ENCODE data around the gene WDR59. TPM values are rescaled to one million over a fixed set of nuclear protein-coding genes. Genes with fewer than 3 reads are reported as not detected.

The WDR59 gene
- total and polyA plus RNA-seq, 9 of the 15 experiments (the other 6 are each of a cell fraction or from before 2014, with no cell fraction given): 12.7 to 126 (median 34.7) TPM

DNA sequence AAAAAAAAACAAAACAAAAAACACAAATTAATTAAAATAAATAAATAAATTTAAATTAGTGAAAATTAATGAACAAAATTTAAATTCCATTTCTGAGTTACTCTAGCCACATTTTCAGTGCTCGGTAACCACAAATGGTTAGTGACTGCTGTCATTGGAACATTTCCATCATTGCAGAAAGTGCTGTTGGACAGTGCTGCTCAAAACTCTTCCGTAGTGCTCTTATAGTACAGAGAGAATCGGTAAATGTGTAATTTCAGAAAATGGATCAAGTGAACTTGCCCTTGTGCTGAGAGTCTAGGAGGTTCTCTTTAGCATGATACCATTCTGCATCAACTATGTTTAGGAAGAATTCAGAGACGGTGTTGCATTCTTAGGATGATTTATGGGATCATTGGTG is 37.6 kb upstream of the WDR59 start:
- Histone ChIP-seq H3K27me3 (ENCODE audit: control insufficient read depth in 2 of 2, insufficient read depth in 2 of 2, low read length in 2 of 2) (no peaks in the 10 kb centered on the region), H3K27ac (ENCODE audit: extremely low read depth, low read depth, low read length) (no peak overlapping the region), H3K36me3 (ENCODE audit: control insufficient read depth, insufficient read depth, low read length) (no peaks in the 10 kb centered on the region; the same call in 2 of the 3 replicates), H3K4me3 (no peak overlapping the region), H3K4me1 (replicated peaks in 1 of 2; ENCODE audit: control insufficient read depth in 2 of 2, insufficient read depth in 2 of 2, low read length in 2 of 2) (peaks cover 9 to 36% of the 10 kb centered on the region in 2 experiments; a peak in 4 of 5 replicates), H3K4me2 (ENCODE audit: insufficient read depth, low read length) (no peak overlapping the region), H3K9me1 (ENCODE audit: control insufficient read depth, insufficient read depth, low read length) (no peaks in the 10 kb centered on the region), H3K79me2 (ENCODE audit: control insufficient read depth, insufficient read depth, low read length) (peaks cover 87% of the 10 kb centered on the region), H3K9ac (ENCODE audit: insufficient read depth in 1 of 2, low read depth in 2 of 2, low read length in 2 of 2) (no peak overlapping the region), H3K9me3 (replicated peaks; ENCODE audit: control insufficient read depth, insufficient read depth, low read depth, low read length) (peaks cover 5% of the 10 kb centered on the region; the same call in 1 of the 2 replicates), H4K20me1 (replicated peaks; ENCODE audit: control insufficient read depth, insufficient read depth, low read length) (no peaks in the 10 kb centered on the region), H2AFZ (ENCODE audit: low read depth, low read length) (no peak overlapping the region)
- 82% methylated on average over 4 of the region's 4 CpGs for WGBS (ENCODE audit: insufficient coverage, low coverage, missing lambda C conversion rate)
- ChIA-PET POLR2A (interaction anchor here (1.0 to 1.2 kb wide), 2 partner anchors 11 to 16 kb away, joined by 4 to 5 read pairs; no protein-coding TSS in a partner anchor), CTCF (ENCODE audit: low intra/inter-chr PET ratio) (no interaction called here)
- intact Hi-C loops (cut with micrococcal nuclease) (no loop called here), in situ Hi-C loops (cut with MboI) (no loop called here)
- no TSS peak for BruUV-seq (replicated peaks)
- FAIRE-seq (no peak), DNase-seq (ENCODE audit: extremely low read depth in 1 of 4, low spot score in 3 of 4) (no peak), ATAC-seq (no peak)
- TF ChIP-seq EWSR1 (IDR thresholded peaks at IDR 0.05; ENCODE audit: borderline replicate concordance, low read depth, partially characterized antibody) (no peak), ARHGAP35 (IDR thresholded peaks at IDR 0.05; ENCODE audit: partially characterized antibody) (no peak), HMGN3 (IDR thresholded peaks at IDR 0.05; ENCODE audit: borderline replicate concordance, extremely low read depth, insufficient read length, low read depth, low read length) (no peak), BHLHE40 (IDR thresholded peaks at IDR 0.05; ENCODE audit: low read length) (no peak), ESRRB (CRISPR knock-in tag; IDR thresholded peaks at IDR 0.05; ENCODE audit: borderline replicate concordance) (no peak), C11orf30 (IDR thresholded peaks at IDR 0.05; ENCODE audit: low read depth) (no peak), GABPA (tag; conservative IDR thresholded peaks at IDR 0.05; ENCODE audit: low read depth) (no peak), ZNF121 (CRISPR knock-in tag; conservative IDR thresholded peaks at IDR 0.05) (no peak), PTTG1 (tag; IDR thresholded peaks at IDR 0.05; ENCODE audit: low read depth) (no peak), NR1H2 (CRISPR knock-in tag; IDR thresholded peaks at IDR 0.05) (no peak), SRF (CRISPR knock-in tag; IDR thresholded peaks at IDR 0.05) (no peak)
- TF ChIP-seq, protein P1, sequence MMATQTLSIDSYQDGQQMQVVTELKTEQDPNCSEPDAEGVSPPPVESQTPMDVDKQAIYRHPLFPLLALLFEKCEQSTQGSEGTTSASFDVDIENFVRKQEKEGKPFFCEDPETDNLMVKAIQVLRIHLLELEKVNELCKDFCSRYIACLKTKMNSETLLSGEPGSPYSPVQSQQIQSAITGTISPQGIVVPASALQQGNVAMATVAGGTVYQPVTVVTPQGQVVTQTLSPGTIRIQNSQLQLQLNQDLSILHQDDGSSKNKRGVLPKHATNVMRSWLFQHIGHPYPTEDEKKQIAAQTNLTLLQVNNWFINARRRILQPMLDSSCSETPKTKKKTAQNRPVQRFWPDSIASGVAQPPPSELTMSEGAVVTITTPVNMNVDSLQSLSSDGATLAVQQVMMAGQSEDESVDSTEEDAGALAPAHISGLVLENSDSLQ (IDR thresholded peaks at IDR 0.05): no peak
- TF ChIP-seq, protein P2, sequence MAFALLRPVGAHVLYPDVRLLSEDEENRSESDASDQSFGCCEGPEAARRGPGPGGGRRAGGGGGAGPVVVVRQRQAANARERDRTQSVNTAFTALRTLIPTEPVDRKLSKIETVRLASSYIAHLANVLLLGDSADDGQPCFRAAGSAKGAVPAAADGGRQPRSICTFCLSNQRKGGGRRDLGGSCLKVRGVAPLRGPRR (CRISPR knock-in tag; IDR thresholded peaks at IDR 0.05): no peak
- TF ChIP-seq, protein P3, sequence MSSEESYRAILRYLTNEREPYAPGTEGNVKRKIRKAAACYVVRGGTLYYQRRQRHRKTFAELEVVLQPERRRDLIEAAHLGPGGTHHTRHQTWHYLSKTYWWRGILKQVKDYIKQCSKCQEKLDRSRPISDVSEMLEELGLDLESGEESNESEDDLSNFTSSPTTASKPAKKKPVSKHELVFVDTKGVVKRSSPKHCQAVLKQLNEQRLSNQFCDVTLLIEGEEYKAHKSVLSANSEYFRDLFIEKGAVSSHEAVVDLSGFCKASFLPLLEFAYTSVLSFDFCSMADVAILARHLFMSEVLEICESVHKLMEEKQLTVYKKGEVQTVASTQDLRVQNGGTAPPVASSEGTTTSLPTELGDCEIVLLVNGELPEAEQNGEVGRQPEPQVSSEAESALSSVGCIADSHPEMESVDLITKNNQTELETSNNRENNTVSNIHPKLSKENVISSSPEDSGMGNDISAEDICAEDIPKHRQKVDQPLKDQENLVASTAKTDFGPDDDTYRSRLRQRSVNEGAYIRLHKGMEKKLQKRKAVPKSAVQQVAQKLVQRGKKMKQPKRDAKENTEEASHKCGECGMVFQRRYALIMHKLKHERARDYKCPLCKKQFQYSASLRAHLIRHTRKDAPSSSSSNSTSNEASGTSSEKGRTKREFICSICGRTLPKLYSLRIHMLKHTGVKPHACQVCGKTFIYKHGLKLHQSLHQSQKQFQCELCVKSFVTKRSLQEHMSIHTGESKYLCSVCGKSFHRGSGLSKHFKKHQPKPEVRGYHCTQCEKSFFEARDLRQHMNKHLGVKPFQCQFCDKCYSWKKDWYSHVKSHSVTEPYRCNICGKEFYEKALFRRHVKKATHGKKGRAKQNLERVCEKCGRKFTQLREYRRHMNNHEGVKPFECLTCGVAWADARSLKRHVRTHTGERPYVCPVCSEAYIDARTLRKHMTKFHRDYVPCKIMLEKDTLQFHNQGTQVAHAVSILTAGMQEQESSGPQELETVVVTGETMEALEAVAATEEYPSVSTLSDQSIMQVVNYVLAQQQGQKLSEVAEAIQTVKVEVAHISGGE (CRISPR knock-in tag; IDR thresholded peaks at IDR 0.05): no peak
